GM19395 (cell line): ENCODE results near the gene FOLR2.
A peak's percentile ranks its signal among the peaks of the same experiment; 100 is the strongest.
"Not testable (repeated sequence)": the region's sequence is repeated elsewhere in the genome, so short reads cannot be mapped to it uniquely, and the experiment has no call there.

Experiments used
- ATAC-seq: cut with Tn5 transposase; IDR thresholded peaks from one replicate; pipeline ENCODE4 v1.9.1; 2021; ENCODE audit warnings: mild to moderate bottlenecking, moderate library complexity; ENCODE audit not compliant: unreplicated experiment

The FOLR2 gene

GRCh38 chr11:72204886-72205285 lies 11.7 kb upstream of the FOLR2 start:
- no peak for ATAC-seq

DNA sequence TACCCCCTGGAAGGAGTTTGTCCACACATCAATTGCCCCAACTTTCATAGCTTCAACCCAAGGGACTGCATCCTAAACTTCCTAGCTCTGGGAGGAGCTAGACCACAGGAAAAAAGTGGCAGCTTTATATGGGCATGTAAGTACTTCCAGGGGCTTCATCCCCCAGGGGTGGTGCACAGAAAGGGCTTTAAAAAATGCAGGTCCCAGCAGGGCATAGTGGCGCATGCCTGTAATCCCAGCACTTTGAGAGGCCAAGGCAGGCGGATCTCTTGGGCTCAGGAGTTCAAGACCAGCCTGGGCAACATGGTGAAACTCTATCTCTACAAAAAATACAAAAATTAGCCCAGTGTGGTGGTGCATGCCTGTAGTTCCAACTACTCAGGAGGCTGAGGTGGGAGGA lies 9.8 kb upstream of the FOLR2 start:
- ATAC-seq: not testable (repeated sequence)

- no peak for ATAC-seq
These were observed 8.3 kb upstream of the FOLR2 start for GRCh38 chr11:72208281-72208680.

DNA sequence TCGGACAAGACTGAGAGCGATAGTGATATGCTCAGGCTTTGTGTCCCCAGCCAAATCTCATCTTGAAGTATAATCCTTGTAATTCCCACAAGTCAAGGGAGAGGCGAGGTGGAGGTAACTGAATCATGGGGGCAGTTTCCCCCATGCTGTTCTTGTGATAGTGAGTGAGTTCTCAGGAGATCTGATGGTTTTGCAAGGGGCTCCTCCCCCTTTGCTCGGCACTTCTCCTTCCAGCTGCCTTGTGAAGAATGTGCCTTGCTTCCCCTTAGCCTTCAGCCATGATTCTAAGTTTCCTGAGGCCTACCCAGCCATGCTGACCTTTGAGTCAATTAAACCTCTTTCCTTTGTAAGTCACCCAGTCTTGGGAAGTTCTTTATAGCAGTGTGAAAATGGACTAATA lies 7.5 kb upstream of the FOLR2 start:
- no peak for ATAC-seq

- no peak for ATAC-seq
These were observed 1.2 kb downstream of the FOLR2 start for GRCh38 chr11:72217841-72218240.

GRCh38 chr11:72218251-72218745 lies 1.7 kb downstream of the FOLR2 start:
- no peak for ATAC-seq

- no peak for ATAC-seq
These were observed 4.2 kb downstream of the FOLR2 start for GRCh38 chr11:72220696-72221363.

DNA sequence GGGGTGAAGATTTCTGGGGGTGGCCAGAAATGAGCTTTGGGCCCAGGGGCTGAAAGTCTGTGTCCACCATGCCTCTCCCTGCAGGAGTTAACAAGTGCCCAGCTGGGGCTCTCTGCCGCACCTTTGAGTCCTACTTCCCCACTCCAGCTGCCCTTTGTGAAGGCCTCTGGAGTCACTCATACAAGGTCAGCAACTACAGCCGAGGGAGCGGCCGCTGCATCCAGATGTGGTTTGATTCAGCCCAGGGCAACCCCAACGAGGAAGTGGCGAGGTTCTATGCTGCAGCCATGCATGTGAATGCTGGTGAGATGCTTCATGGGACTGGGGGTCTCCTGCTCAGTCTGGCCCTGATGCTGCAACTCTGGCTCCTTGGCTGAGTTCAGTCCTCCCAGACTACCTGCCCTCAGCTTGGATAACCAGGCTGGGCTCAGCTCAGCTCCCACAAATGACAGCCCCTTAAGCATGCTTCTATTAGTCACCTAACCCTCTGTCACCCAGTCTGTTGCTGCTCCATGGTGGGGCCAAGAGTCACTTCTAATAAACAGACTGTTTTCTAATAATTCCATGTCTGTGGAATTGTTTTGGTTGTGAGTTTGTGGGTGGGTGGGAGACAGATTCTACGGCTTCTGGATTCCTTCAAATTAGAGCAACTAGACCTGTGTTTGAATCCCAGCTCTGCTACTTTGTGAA lies 4.9 kb downstream of the FOLR2 start:
- no peak for ATAC-seq

GRCh38 chr11:72222106-72222891 lies 5.7 kb downstream of the FOLR2 start:
- ATAC-seq: no peak

DNA sequence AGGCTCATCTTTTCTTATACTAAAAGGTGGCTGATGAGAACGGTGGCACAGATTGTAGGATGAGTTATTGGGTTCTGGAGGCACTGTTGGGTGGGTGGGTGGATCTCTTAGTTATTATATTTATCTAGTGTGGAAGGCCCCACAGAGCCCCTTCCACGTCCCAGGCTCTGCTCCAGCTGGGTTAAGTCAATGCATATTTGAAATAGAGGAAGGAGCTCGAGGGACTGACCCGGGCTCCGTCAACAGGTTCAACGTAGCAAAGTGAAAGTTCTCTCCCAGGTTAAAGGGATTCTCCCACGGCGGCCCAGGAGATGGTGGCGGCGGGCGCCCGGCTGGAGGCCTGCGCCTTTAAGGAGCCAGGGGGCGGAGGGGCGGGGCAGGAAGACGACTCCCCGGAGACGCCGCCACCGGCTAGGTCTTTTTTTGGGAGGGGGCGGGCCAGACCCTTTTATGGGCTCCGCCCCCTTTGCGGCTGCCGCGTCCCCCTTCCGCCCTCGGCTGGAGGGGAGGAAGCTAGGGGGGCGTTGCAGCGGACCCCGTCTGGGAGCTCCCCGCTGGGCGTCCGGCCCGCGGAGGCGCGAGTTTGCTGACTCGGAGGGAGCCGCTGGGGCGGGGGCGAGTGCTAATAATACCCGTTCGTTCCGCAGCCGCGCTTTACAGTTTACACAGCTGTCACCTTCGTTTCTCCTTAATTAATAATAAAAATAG lies 6.5 kb downstream of the FOLR2 start:
- ATAC-seq: peak; percentile 67

DNA sequence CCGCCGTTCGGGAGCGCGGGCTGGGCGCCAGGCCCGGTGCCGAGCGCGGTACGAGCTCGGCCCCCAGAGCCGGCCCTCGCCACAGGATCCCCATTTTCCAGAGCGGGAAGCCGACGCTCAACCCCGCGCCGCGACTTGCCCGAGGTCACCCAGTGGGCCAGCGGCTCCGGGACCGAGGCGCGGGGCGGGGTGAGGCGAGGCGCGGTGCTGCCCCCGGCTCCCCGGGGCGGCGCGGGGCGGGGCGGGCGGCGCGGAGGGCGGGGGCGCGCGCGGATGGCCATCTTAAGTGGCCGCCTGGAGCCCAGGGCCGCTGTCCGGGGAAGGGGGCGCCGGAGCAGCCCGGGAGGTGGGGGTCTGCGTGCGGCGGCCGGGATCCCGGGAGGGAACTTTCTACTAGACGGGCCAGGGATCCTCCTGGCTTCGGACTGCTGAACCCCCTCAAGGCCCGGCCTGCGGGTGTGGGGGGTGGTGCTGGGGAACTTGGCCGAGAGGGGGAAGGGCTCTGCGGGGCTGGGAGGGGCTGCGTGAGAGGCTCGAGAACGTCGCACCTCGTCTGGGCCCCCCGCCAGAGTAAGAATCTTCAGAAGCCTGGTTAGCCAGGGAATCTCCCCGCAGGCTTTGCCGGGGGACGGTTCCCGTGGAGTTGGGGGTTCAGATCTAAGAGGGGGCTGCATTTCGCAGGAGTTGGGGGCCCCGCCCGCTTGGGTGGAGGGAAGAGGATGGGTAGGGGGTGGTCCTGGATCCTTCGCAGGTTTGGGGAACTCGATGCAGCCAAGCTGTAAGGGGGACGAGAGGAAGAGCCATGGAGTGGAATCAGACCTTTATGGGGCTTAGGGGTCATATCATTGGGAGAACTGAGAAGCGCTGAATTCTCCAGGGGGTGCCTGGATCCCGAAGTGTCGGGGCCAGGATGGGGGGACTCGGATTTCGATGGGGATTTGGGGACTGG lies 7.3 kb downstream of the FOLR2 start:
- peak; percentile 52 for ATAC-seq

GRCh38 chr11:72224564-72225410 lies 8.2 kb downstream of the FOLR2 start, which contains the start of gene INPPL1:
Gene INPPL1 (plus strand): TSS chr11:72224767. CDS start chr11:72224985, 218 bp downstream.
- ATAC-seq: no peak

- ATAC-seq: no peak
These were observed 8.9 kb downstream of the FOLR2 start for GRCh38 chr11:72225411-72225951.

DNA sequence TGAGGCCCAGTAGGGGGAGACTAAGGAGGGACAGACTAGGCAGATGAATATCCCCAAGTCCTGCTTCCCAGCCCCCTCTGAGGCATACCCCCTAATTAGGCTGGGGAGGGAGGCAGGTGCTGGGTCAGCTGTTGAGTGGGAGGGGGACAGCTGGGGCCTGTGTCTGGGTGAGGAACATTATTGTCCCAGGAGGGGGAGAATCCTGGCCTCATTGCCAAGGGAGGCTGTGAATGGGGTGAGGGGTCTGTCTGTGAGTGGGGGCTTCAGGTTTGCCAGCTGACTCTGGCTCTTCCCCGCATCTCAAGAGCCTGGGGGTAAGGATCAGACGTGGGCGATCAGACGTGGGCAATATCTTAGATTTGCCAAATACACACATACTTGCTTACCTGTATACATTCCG lies 10.1 kb downstream of the FOLR2 start:
- ATAC-seq: no peak

DNA sequence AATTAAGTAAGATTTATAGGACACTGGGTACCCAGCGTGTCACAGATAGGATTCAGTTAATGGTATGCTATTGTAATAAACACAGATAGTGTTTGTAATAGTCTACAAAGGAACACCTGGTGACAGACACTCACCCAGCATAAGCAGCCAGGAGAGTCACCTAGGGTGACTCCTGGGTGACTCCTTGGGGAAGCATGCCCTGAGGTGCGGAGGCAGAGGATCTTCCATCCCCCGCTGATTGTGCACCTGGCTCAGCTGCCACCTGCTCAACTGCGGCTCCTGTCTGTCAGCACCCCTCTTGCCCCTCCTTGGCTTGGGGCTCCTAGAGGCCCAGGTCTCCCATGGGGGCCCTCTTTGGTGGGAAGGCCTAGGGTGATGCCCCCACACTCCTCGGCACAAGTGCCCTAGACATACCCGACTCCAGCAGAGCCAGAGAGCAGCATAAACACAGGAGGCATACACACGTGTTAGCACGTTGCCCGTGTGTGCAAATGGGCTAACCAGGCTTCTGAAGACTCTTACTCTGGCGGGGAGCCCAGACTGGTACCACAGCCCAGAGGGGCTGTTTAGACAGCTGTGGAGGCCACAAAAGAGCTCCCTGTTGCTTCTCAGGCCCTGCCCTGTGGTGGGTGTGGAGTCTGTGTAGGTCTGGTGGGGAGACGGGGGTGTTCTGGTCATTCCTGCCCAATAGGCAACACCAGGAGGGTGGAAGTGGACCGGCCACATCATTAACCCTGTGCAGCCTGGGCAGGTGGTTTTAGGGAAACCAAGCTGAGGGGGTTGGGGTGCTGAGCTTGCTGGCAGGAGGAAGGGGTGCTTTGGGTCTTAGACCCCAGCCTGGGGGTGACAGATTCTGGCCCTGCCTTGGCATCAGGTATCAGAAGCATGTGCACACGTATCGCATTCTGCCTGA lies 11.0 kb downstream of the FOLR2 start:
- ATAC-seq: no peak

- no peak for ATAC-seq
These were observed 11.7 kb downstream of the FOLR2 start for GRCh38 chr11:72228229-72228843.

GRCh38 chr11:72228844-72229231 lies 12.2 kb downstream of the FOLR2 start:
- ATAC-seq: no peak
